Testis (tissue), 2 donors: ENCODE measurements around the gene ADRB2.

ENCODE experiments used
- CTCF ChIP-seq, 3 experiments: fragments of 450-650 bp in 2 of 3; fragments of 200-600 bp in 1 of 3; sonication (generic) in 1 of 3; IDR thresholded peaks; one replicate each; pipeline ENCODE4 v1.5.1; 2016 to 2019; ENCODE audit warnings: antibody characterized with exemption in 3 of 3, mild to moderate bottlenecking in 2 of 3, moderate library complexity in 1 of 3
- POLR2A ChIP-seq: fragments of 450-650 bp; IDR thresholded peaks from one replicate; pipeline ENCODE4 v1.6.1; 2017; ENCODE audit warnings: antibody characterized with exemption, mild to moderate bottlenecking, moderate library complexity

GRCh38 chr5:148827723-148828122 lies 1.3 kb downstream of the ADRB2 start:
- TF ChIP-seq POLR2A (no peak), CTCF (IDR thresholded peaks at IDR 0.05) (no peak)
